GM18519 (cell line): ENCODE results near the gene STAT6.

ENCODE experiments used
- ATAC-seq: cut with Tn5 transposase; IDR thresholded peaks from one replicate; pipeline ENCODE4 v1.9.1; 2021; ENCODE audit warnings: mild to moderate bottlenecking, moderate library complexity; ENCODE audit not compliant: unreplicated experiment, low FRiP score

Gene STAT6

GRCh38 chr12:57103856-57104255, 7.3 kb downstream of the STAT6 start:
- ATAC-seq, result no peak

DNA sequence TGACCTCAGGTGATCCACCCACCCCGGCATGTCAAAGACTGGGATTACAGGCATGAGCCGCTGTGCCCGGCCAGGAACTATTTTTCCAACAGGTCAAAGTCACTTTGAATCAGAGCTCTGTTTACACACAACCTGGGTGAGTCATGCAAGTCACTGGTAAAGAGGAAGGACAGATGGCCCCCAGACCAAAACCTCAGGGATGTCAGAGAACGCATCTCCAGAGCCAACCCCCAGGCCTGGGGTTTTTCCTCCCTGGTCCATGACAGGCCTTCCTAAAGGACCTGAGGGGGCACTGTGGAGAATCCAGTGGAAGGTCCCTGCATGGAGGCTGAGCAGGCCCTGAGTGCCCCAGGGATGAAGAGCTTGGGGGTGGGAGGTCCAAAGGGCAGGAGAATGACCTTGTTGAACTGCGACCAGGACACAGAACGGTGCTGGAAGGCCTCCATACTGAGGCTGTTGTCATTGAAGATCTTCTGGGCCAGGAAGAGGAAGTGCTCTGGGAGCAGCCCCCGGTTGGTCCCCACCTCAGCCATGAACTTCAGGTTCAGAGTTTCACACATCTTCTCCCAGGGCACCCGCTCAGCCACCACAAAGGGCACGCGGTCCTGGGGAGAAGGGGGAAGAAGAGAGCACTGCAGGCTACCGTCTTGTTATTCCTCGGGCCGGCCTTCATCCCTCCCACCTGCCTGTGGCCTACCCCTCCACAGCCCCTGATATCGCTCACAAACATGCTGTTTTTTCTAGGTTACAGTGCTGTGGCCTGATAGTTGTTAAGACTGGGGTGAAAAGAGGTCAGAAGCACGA, 9.1 kb downstream of the STAT6 start:
- no peak for ATAC-seq

DNA sequence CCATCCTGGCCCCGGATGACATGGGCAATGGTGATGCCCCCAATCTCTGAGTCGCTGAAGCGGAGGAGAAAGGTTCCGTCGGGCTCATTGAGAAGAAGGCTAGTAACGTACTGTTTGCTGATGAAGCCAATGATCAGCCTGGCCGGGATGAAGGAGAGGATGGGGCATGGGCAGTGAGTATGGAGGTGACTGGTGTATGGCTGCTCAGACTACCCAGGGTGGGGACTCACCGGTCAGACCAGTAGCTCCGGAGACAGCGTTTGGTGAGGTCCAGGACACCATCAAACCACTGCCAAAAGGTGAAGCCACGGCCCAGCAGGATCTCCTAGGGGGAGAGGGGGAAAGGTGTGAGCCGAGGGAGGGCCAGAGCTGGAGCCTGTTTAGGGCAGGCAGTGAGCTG, 11.4 kb downstream of the STAT6 start:
- ATAC-seq, result no peak

GRCh38 chr12:57099047-57099714, 12.0 kb downstream of the STAT6 start:
- no peak for ATAC-seq

GRCh38 chr12:57098546-57098945, 12.6 kb downstream of the STAT6 start:
- no peak for ATAC-seq

DNA sequence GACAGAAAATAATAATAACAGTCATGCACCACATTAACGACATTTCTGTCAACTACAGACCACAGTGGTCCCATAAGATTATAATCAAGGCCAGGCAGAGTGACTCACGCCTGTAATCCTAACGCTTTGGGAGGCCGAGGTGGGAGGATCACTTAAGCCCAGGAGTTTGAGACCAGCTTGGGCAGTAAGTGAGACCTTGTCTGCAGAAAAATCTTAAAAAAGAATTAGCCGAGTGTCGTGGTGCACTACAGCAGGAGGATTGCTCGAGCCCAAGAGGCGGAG, 13.7 kb downstream of the STAT6 start:
- no peak for ATAC-seq

DNA sequence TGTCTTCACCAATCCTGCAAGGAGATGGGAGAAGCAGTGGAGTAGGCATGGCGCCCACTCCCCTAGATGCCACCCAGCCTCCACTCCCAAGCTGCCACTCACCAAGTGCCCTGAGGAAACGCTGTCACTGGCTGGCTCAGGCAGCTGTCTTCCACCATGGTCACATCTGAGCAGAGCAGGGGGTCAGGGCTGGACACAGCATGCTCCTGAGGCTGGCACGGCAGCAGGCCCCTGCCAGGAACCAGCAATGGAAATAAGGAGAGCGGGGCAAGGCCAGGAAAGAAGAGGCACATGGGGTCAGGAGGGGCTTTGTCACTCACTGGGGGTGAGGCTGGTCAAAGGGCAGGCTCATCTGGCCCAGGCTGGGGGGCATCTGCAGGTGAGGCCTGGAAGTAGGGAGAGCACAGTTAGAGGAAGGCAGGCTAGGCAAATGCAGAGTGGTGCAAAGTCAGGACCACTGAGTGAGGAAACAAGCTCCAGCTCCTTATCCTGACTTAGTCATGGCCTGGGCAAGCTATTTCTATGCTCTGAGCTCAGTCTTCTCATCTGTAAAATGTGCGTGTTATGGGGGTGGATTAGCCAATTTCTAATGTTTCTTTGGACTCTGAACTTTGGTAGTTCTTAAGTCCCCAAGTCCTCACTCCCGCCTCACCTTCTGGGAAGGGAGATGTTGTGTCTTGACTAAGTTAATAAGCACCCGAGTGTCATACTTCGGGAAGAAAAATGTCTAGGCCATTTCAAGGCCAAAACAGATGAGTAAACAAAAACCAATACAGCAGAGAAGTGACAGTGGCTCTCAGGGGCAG, 14.2 kb downstream of the STAT6 start:
- ATAC-seq, result no peak

DNA sequence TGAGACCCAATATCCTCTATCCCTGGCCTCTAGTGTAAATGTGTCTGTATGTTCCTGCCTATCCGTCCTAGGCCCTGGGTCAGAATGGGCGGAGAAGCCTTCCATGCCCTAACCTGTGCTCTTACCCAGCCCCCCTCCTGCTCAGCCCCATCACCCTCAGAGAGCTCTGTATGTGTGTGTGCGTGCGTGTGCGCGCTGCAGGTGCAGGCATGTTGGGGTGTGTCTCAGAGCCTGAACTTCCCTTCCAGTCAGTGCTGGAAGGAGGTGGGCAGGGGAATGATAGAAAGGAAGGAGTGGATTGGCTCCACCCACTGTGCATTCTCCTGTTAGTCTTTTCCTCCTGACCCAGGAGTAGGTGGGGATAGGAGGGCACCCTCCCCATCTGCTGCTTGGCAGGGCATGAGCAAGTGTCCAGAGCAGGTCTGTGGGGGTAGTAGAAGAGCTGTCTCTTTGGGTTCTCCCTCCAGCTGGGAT, 15.0 kb downstream of the STAT6 start:
- ATAC-seq, result no peak

DNA sequence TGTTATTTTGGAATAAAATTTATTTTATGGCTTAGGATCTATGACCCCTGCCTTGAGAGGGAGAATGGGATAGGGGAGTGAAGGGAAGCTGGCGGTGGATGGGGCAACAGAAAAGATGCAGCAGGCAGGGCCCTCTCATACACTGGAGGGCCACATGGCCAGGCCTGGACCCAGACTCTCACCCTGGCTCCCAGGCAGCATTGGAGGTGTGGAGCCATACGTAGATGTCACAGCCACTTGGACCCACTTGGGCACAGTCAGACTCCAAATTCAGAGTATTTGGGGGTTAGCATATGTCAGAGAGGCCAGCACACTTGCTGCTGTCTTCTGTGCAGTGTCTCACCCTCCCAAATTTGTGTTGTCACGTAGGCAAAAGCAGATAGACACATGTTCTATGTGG, 15.7 kb downstream of the STAT6 start:
- ATAC-seq, result no peak

DNA sequence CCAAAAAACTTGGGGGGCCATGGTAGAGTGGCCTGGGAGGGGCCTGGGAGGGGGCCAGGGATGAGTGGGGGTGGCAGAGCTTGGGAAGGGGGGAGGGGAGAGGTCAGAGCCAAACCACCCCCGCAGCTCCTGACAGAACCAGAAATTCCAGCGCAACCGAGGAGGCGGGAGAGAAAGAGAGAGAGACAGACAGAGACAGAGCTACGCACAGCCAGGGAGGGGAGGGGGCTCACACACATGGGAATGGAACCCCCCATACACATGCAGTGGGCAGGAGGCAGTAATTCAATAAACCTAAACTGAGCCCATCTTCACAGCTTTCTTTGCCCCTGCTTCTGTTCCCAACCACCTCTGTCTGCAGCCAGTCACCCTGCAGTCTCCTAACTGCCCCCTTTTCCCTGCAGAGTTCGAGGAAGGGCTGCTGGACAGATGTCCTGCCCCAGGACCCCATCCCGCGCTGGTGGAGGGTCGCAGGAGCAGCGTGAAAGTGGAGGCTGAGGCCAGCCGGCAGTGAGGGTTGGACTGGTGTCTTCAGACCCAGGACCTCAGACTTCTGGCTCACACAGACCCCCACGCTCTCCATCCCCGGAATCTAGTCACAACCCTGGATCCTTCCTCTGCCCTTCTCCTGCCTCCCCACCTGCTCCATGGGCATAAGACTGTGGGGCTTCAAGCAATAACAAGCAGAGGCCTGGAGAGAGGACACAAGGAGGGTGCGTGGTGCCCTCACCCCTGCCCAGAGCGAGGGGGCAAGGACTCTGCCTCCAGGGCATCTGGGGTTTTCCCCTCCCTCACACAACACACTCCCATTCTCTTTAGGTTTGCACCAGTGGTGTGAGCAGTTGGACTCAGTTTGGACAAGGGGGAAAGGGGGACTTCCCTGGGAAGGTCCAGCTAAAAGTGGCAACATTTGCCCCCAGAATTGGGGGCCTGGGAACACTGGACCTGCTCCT, 16.7 kb downstream of the STAT6 start:
- no peak for ATAC-seq

- no peak for ATAC-seq
Observed at GRCh38 chr12:57093415-57094207, 17.6 kb downstream of the STAT6 start.

GRCh38 chr12:57092876-57093414, 18.2 kb downstream of the STAT6 start:
- no peak for ATAC-seq

DNA sequence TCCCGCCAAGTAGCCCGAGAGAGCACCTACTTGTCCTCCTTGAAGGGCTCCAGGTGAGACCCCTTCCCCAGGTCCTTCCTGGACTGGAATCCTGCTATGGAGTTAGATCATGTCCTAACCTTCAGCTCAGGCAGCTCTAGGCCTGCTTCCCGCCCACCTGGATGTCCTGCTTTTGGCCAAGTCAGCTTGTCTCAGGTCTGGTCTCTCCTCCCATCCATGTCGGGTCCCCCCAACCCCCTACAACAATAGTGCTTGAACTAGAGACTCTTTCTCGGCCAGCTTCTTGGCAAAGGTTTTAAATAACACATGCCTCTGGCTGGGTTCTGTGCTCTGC, 18.7 kb downstream of the STAT6 start:
- ATAC-seq, result no peak

DNA sequence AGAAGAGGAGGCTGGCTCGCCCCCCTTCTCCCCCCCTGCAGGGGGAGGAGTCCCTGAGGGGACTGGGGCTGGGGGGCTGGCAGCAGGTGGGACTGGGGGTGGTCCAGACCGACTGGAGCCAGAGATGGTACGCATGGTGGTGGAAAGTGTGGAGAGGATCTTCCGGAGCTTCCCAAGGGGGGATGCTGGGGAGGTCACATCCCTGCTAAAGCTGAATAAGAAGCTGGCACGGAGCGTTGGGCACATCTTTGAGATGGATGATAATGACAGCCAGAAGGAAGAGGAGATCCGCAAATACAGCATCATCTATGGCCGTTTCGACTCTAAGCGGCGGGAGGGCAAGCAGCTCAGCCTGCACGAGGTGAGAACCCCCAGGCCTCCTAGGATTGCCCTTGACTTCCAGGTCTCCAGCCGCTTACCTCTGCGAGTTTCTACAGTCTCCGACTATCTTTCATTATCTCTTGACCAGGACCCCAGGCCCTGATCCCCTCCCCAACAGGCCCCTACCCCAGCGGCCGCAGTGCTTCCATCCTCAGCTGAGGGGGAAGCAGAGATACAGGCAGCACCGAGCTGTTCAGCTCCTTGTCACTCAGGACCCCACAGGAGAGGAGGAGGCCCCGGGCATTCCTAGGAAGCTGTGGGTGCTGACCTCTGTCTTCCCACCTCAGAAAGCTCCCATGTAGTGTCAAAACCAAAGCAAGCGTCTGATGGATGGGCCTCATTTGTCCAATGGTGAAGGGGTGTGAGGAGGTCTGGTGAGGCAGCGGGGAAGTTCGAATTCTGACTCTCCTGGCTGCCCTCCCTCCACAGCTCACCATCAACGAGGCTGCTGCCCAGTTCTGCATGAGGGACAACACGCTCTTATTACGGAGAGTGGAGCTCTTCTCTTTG, 19.3 kb downstream of the STAT6 start:
- ATAC-seq, result no peak

- no peak for ATAC-seq
Observed at GRCh38 chr12:57090924-57091637, 20.1 kb downstream of the STAT6 start.

- no peak for ATAC-seq
Observed at GRCh38 chr12:57090490-57090889, 20.7 kb downstream of the STAT6 start.

DNA sequence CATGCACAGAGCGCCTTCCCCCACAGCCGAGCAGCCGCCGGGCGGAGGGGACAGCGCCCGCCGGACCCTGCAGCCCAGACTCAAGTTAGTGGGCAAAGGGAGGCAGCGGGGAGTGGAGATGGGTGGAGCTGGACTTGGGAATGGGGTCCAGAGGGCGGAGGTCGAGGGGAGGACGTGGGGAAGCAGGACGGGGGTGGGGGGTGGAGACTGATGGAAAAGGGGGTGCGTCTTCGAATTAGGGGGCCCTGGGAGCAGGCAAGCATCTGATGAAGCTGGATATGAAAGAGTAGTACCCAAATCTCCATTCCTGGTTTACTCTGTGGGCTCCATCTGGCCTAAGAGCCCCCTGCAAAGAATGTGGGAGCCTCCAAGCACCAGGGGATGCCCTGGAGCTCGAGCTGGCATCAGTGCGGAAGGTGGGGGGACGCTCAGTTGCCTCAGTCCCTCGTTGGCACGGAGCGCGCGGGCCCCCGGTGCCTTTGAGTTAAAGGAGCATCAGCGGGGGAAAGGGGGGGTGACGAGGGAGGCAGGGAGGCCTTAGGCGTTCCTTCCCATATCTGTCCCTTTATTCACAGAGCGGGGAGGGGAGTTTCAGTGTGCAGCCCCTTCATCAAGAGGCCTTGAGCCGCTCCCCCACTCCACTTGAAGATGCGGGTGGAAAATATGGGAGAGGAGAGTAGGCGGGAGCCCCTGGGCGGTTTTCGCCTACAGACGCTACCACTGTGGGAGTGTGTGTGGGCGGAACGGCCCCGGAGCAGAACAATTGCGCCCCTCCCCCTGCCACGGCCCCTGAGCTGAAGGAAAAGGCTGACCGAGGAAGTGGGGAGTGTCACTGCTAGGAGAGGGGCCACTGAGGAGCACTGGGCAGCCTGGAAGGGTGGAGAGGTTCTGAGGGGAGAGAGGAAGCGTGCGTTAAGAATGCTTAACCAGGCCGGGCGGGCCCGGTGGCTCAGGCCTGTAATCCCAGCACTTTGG, 21.6 kb downstream of the STAT6 start:
- ATAC-seq, result no peak
